KMS-11 (cell line): ENCODE data around the gene PSMD11.

Experiments used
- H2AFZ ChIP-seq: fragments of 200-600 bp; sonication (generic); 2 replicates; pipeline ENCODE4 v1.6.1; 2016; ENCODE audit warnings: antibody characterized with exemption, mixed run types, low read depth
- H3K27ac ChIP-seq: fragments of 200-600 bp; sonication (generic); 2 replicates; pipeline ENCODE4 v1.6.1; 2016; ENCODE audit warnings: mild to moderate bottlenecking, mixed run types
- H3K27me3 ChIP-seq: fragments of 200-600 bp; sonication (generic); 2 replicates; pipeline ENCODE4 v1.6.1; 2017; ENCODE audit warnings: mild to moderate bottlenecking, low read depth, mixed run types, moderate library complexity; ENCODE audit not compliant: insufficient read depth
- H3K36me3 ChIP-seq: fragments of 200-600 bp; sonication (generic); 2 replicates; pipeline ENCODE4 v1.6.1; 2017; ENCODE audit warnings: mild to moderate bottlenecking, mixed run types; ENCODE audit not compliant: insufficient read depth
- H3K4me1 ChIP-seq: fragments of 200-600 bp; sonication (generic); 2 replicates; pipeline ENCODE4 v1.6.1; 2016; ENCODE audit warnings: mild to moderate bottlenecking, low read depth, mixed run types; ENCODE audit not compliant: poor library complexity, severe bottlenecking
- H3K4me2 ChIP-seq: fragments of 200-600 bp; sonication (generic); 2 replicates; pipeline ENCODE4 v1.7.0; 2016; ENCODE audit warnings: mild to moderate bottlenecking, mixed run types
- H3K4me3 ChIP-seq: fragments of 200-600 bp; sonication (generic); IDR thresholded peaks from 2 replicates; pipeline ENCODE4 v1.6.1; 2017; ENCODE audit warnings: low read depth, low read length, mixed read lengths; ENCODE audit not compliant: insufficient read depth
- H3K79me2 ChIP-seq: fragments of 200-600 bp; sonication (generic); 2 replicates; pipeline ENCODE4 v1.6.1; 2016; ENCODE audit warnings: low read depth, mixed run types; ENCODE audit not compliant: insufficient read depth
- H3K9ac ChIP-seq: fragments of 200-600 bp; sonication (generic); 2 replicates; pipeline ENCODE4 v1.6.1; 2016; ENCODE audit warnings: mild to moderate bottlenecking, mixed run types
- H4K20me1 ChIP-seq: fragments of 200-600 bp; sonication (generic); 2 replicates; pipeline ENCODE4 v1.6.1; 2016; ENCODE audit warnings: mild to moderate bottlenecking, mixed run types; ENCODE audit not compliant: insufficient read depth
- TF ChIP-seq, protein P1 (sequence below): fragments of 200-600 bp; sonication (generic); conservative IDR thresholded peaks from 2 replicates; pipeline ENCODE4 v1.6.1; 2017; ENCODE audit warnings: low read depth, mild to moderate bottlenecking, antibody characterized with exemption, low read length, moderate library complexity, mixed read lengths

PSMD11 gene

DNA sequence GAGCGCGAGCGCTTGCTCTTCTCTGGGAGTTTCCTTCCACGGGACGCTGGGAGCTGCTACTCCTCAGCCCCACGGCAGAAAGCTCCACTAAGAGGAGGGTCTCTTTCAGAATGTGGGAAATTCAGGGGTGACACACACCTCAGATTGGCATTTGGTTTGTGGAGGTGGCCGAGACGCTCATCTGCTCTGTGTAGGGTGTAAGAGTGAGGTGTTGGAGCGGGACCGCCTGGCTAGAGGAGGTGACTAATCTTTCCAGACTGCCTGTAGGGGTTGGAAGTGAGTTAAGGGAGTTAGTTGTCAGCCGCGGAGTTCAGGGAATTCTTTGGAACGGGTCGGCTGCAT, 735 bp downstream of the PSMD11 start:
- TF ChIP-seq, protein P1, sequence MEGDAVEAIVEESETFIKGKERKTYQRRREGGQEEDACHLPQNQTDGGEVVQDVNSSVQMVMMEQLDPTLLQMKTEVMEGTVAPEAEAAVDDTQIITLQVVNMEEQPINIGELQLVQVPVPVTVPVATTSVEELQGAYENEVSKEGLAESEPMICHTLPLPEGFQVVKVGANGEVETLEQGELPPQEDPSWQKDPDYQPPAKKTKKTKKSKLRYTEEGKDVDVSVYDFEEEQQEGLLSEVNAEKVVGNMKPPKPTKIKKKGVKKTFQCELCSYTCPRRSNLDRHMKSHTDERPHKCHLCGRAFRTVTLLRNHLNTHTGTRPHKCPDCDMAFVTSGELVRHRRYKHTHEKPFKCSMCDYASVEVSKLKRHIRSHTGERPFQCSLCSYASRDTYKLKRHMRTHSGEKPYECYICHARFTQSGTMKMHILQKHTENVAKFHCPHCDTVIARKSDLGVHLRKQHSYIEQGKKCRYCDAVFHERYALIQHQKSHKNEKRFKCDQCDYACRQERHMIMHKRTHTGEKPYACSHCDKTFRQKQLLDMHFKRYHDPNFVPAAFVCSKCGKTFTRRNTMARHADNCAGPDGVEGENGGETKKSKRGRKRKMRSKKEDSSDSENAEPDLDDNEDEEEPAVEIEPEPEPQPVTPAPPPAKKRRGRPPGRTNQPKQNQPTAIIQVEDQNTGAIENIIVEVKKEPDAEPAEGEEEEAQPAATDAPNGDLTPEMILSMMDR = no peak
- no peaks in the 10 kb centered on the region for H3K27me3 ChIP-seq
- peak overlapping the region; percentile 92 for H3K4me2 ChIP-seq
- H4K20me1 ChIP-seq = peaks cover 15% of the 10 kb centered on the region
- H3K27ac ChIP-seq = peak overlapping the region; percentile 87
- peaks cover 21% of the 10 kb centered on the region; the same call in 1 of the 2 replicates for H3K36me3 ChIP-seq
- no peak overlapping the region for H3K4me3 ChIP-seq
- peak overlapping the region; percentile 96 for H3K9ac ChIP-seq
- peak overlapping the region; percentile 40 for H2AFZ ChIP-seq
- peaks cover 57% of the 10 kb centered on the region for H3K79me2 ChIP-seq
- peaks cover 70% of the 10 kb centered on the region for H3K4me1 ChIP-seq

DNA sequence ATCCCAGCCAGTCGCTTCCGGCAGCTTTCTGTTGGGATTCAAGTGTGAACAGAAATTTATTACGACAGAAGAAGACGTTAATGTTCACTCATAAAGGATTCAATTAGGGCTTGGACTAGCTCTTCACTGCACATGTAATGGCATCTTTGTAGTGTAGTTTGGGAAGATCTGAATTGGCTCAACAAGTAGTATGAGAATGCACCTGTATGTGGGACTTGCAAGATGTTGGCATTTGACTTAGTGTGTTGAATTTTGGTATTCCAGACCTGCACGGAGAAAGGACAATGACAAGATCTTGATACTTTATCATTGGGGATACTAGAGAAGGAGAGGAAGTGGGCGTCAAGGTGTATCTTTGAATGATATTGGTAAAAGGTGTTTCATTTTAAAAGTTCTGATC, 1.2 kb downstream of the PSMD11 start:
- Histone ChIP-seq H3K36me3 (peaks cover 21% of the 10 kb centered on the region; the same call in 1 of the 2 replicates), H4K20me1 (peaks cover 15% of the 10 kb centered on the region), H3K4me1 (peaks cover 65% of the 10 kb centered on the region), H3K4me2 (peak overlapping the region; percentile 92), H3K27ac (peak overlapping the region; percentile 87), H3K9ac (peak overlapping the region; percentile 96), H3K79me2 (peaks cover 61% of the 10 kb centered on the region), H3K4me3 (no peak overlapping the region), H3K27me3 (no peaks in the 10 kb centered on the region), H2AFZ (no peak overlapping the region)
- TF ChIP-seq, protein P1 = no peak

DNA sequence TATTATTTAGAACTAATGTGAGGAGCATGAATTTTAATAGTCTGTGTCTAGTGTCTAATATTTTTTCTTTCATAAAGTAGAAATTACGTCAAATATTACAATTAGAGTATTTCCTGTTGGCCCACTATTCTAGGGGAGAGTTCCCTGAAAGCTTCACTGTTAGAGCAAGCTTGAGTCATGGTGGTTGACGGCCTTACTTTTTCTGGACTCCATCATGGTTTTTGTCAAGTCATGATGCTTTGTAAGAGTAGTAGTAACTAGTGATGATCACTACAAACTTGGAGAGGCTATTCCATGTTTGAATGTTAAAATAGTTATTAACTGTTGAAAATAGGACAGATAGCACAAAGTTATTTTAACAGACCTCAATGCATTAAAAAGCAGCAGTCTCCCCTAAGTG, 1.7 kb downstream of the PSMD11 start:
- Histone ChIP-seq H2AFZ (no peak overlapping the region), H3K4me2 (peak overlapping the region; percentile 92), H3K27ac (peak overlapping the region; percentile 87), H4K20me1 (peaks cover 15% of the 10 kb centered on the region), H3K79me2 (peaks cover 65% of the 10 kb centered on the region), H3K9ac (peak overlapping the region; percentile 96; the same call in 1 of the 2 replicates), H3K4me3 (no peak overlapping the region), H3K36me3 (peaks cover 24% of the 10 kb centered on the region; the same call in 1 of the 2 replicates), H3K27me3 (no peaks in the 10 kb centered on the region), H3K4me1 (peaks cover 61% of the 10 kb centered on the region)
- TF ChIP-seq, protein P1 = no peak

DNA sequence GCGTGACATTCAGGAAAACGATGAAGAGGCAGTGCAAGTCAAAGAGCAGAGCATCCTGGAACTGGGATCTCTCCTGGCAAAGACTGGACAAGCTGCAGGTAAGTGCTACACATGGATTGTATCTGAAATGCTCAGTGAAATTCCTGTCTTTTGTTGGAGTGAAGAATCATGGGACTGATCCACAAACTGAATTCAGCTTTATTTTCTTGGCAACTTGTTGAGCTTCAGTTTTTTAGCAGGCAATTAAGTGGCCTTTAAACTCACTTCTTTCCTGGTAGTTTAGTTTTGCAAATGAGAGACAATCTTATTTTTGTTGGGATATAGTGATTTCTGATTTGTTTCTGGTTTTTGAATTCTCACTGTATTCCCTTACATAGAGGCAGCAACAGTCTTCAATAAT, 2.6 kb downstream of the PSMD11 start:
- H4K20me1 ChIP-seq = peaks cover 24% of the 10 kb centered on the region
- no peak overlapping the region; the same call in 1 of the 2 replicates for H3K9ac ChIP-seq
- H3K79me2 ChIP-seq = peaks cover 75% of the 10 kb centered on the region
- TF ChIP-seq, protein P1 = no peak
- H3K4me2 ChIP-seq = peak overlapping the region; percentile 92
- no peaks in the 10 kb centered on the region for H3K27me3 ChIP-seq
- peaks cover 51% of the 10 kb centered on the region for H3K4me1 ChIP-seq
- no peak overlapping the region for H2AFZ ChIP-seq
- H3K36me3 ChIP-seq = peaks cover 33% of the 10 kb centered on the region; the same call in 1 of the 2 replicates
- peak overlapping the region; percentile 87; the same call in 1 of the 2 replicates for H3K27ac ChIP-seq
- no peak overlapping the region for H3K4me3 ChIP-seq
